Duodenal mucosa (tissue), 2 donors: ENCODE measurements around the gene DBH.

ENCODE experiments used
- H3K27ac ChIP-seq: one replicate; pipeline ENCODE4 v1.7.0; 2013; ENCODE audit warnings: low read depth, low read length
- H3K27me3 ChIP-seq, 2 donors: one replicate each; pipeline ENCODE4 v1.7.0; 2013; ENCODE audit warnings: low read length in 2 of 2, control low read depth in 1 of 2; ENCODE audit not compliant: insufficient read depth in 2 of 2, control insufficient read depth in 1 of 2
- H3K36me3 ChIP-seq, 2 donors: one replicate each; pipeline ENCODE4 v1.7.0; 2013; ENCODE audit warnings: low read length in 2 of 2, control low read depth in 1 of 2; ENCODE audit not compliant: insufficient read depth in 2 of 2, control insufficient read depth in 1 of 2
- H3K4me1 ChIP-seq, 2 donors: one replicate each; pipeline ENCODE4 v1.7.0; 2013; ENCODE audit warnings: low read length in 2 of 2, control low read depth in 1 of 2; ENCODE audit not compliant: insufficient read depth in 2 of 2, control insufficient read depth in 1 of 2
- H3K4me3 ChIP-seq, 2 donors: one replicate each; pipeline ENCODE4 v1.7.0; 2013; ENCODE audit warnings: low read length in 2 of 2, low read depth in 1 of 2
- H3K9ac ChIP-seq, 2 donors: one replicate each; pipeline ENCODE4 v1.7.0; 2013; ENCODE audit warnings: low read length in 2 of 2, low read depth in 1 of 2
- H3K9me3 ChIP-seq, 2 donors: one replicate each; pipeline ENCODE4 v1.7.0; 2013; ENCODE audit warnings: low read length in 2 of 2, control low read depth in 1 of 2; ENCODE audit not compliant: control insufficient read depth in 1 of 2

DBH gene

DNA sequence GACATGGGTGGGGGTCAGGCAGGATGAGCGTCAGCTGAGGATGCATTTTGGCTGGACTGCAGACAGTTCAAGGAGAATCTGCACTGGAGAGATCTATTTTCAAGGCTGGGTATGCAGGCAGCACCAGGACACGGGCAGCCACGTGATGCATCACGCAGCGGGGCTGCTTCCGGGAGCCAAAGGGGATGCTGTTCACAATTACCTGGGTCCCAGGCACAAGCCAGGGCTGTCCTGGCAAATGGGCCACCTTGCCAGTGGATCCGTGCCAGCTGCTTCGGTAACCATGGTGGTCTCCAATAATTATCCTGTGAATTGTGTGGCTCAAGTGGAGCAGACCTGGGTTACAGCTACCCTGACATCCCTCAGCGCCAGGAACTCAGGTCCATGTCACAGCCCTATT is 17.5 kb downstream of the DBH start:
- Histone ChIP-seq H3K9ac (no peak overlapping the region), H3K27me3 (peaks cover 24 to 28% of the 10 kb centered on the region in 2 donors), H3K9me3 (no peaks in the 10 kb centered on the region)

DNA sequence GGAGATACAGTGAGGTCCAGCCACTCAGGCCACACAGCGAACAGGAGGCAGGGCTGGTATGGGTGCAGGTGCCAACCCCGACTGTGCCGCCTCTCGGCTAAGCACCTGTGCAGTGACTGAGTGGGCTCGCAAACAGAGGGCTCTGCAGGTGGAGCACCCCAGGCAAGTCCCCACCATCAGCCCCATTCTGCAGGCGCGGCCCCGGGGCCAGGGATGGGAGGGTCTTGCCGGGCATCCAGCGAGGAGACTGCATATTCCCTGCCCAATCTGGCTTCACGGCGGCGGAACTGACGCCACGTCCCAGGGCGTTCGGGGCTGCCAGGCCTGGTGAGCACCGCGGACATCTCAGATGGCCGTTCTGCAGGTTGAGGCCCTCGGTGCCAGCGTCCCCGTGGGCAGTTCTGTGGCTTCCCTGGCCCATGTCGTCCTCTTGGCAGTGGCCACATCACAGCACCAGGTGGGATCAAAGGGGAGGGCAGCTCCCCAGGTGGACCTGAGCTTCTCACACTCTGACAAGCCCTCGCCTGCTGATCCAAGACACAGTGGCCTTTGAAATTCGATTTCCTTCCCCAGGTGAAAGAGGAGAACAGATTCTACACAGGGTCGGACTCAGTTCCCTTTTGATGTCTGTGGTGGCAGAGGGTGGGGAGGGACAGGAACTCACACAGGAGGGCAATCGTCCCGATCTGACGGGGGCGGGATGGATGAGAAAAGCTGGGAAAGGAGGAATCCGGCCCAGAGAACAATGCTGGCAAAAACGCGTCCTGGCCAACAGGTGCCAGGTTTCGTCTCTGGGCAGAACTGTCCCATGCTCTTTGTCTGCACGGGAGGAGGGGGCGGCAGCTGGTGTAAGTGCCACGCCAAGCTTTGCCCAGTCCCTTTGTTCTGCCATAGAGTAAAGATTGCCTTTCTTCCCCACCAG is 18.8 kb downstream of the DBH start:
- Histone ChIP-seq H3K4me3 (no peak overlapping the region), H3K9ac (no peak overlapping the region), H3K27me3 (peaks cover 34% of the 10 kb centered on the region in 2 donors), H3K36me3 (no peaks in the 10 kb centered on the region), H3K27ac (no peak overlapping the region), H3K4me1 (peaks cover 6 to 11% of the 10 kb centered on the region in 2 donors), H3K9me3 (no peaks in the 10 kb centered on the region)

More for the DNA sequence above, 17.5 kb downstream of the DBH start:
- no peak overlapping the region for H3K4me3 ChIP-seq
- H3K4me1 ChIP-seq: peaks cover 0 to 4% of the 10 kb centered on the region in 2 donors
- H3K27ac ChIP-seq: no peak overlapping the region
- H3K36me3 ChIP-seq: no peaks in the 10 kb centered on the region

DNA sequence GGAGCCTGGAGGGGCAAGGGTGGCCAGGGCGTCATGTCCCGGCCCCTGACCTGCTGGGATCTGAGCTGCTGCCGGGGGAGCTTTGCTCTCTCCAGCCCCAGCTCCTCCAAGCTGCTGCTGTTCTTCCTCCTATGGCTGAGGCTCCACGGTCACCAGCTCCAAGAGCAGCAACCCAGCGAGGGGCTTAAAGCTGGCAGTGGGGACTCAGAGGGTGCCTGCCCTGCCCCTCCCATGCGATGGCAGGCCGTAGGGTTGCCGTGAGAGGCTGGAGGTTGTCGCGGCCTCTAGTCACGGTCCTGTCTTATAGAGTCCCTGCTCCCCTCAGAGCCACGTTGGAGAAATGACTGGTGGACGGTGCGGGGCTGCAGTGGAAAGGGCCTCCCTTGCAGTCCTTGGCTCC is 19.5 kb downstream of the DBH start:
- no peaks in the 10 kb centered on the region for H3K36me3 ChIP-seq
- no peak overlapping the region for H3K27ac ChIP-seq
- no peaks in the 10 kb centered on the region for H3K9me3 ChIP-seq
- H3K27me3 ChIP-seq: peaks cover 37 to 39% of the 10 kb centered on the region in 2 donors
- no peak overlapping the region for H3K4me3 ChIP-seq
- H3K9ac ChIP-seq: no peak overlapping the region
- peaks cover 6 to 11% of the 10 kb centered on the region in 2 donors for H3K4me1 ChIP-seq

DNA sequence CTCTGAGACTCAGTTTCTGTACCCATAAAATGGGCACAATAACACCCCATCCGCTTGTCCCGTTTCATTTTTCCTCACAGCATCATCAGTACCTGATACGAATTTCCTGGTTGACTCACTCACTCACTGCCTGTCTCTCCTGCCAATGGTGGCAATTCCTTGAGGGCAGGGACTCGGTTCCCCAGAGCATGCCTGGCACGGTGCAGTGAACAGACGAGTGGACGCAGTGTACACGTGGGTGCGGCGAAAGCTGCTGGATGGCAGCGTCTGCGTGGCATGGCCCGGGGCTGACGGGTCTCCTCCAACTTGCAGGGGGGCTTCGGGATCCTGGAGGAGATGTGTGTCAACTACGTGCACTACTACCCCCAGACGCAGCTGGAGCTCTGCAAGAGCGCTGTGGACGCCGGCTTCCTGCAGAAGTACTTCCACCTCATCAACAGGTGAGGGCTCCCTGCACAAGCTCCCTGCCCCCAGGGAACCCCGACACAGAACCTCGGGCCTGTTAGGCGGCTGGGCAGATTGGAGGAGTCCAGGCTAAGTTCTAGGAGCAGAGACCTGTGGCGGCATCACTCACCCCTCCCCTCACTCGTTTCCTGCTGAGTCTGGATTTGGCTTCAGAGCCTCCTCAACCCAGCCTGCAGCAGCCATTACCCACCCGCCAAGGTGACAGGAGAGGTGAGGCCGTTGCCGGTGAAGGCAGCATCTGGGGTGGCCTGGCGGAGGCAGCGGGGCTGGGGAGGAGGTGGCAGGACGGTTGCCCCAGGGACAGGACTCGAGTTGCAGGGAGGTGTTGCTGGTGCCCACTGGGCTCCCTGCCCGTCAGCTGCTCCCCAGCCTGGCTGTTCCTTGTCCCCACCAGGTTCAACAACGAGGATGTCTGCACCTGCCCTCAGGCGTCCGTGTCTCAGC is 20.3 kb downstream of the DBH start:
- no peak overlapping the region for H3K4me3 ChIP-seq
- no peaks in the 10 kb centered on the region for H3K36me3 ChIP-seq
- H3K27me3 ChIP-seq: peaks cover 37 to 39% of the 10 kb centered on the region in 2 donors
- H3K4me1 ChIP-seq: peaks cover 6 to 11% of the 10 kb centered on the region in 2 donors
- H3K9ac ChIP-seq: no peak overlapping the region
- no peaks in the 10 kb centered on the region for H3K9me3 ChIP-seq
- no peak overlapping the region for H3K27ac ChIP-seq

DNA sequence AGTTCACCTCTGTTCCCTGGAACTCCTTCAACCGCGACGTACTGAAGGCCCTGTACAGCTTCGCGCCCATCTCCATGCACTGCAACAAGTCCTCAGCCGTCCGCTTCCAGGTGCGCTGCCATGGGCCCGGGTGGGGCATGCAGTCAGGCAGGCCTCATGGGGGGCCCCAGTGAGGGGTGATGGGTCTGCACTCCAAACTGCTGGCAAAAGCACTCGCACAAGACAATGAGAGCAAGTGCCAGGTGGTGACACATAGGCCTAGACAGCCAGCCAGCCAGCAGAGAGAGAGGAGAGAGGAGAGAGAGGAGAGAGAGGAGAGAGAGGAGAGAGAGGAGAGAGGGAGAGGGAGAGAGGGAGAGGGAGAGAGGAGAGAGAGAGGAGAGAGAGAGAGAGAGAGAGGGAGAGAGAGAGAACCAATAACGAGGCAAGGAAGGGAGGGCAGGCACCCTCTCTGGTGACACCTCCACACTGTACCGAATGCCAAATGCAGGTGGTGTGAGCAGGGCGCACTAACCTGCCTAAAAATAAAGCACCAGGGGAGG is 21.0 kb downstream of the DBH start:
- no peak overlapping the region for H3K4me3 ChIP-seq
- no peaks in the 10 kb centered on the region for H3K9me3 ChIP-seq
- H3K9ac ChIP-seq: no peak overlapping the region
- peaks cover 6 to 11% of the 10 kb centered on the region in 2 donors for H3K4me1 ChIP-seq
- no peaks in the 10 kb centered on the region for H3K36me3 ChIP-seq
- H3K27ac ChIP-seq: no peak overlapping the region
- peaks cover 37 to 39% of the 10 kb centered on the region in 2 donors for H3K27me3 ChIP-seq

DNA sequence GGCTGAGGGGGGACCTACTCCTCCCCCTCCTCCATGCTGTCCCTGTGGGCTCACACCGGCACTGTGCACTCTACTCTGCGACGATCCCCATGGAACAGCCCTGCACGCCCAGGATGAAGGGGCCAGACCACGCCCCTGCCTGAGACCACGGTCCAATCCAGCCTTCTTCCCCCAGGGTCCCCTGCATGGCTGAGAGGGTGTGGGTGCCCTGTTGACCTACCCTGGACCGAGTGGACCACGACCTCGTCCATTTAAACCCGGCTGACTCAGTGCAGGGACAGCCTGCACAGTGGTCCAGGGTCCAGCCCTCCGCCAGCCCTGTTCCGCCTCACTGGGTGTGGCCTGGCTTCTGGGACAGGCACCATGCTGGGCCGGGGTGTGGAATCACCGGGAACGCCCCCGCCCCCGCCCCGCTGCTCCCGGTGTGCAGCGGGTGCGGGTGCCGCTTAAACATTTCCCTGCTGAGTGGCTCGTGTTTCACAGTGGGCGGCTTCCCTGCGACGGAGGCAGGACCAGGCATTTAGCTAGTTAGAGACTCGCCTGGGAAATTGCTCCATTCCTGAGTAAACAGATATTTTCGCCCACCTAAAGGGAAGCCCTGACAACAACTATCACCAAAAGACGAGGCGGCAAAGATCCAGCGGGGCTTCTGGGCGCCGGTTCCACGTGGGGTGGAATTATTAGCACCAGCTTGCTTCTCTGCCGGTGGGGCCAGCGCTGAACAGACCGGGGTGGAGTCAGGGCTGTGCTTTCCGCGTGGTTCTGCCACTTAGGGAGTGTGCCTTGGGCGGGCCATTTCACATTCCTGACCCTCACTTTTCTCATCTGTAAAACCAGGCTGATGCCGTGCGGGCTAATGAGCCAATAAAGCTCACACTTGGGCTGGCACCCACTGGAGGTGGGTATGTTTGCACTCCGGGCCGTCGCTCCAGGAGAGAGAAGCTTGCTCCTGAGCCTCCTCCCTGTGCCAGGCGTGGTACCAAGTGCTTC is 22.6 kb downstream of the DBH start:
- no peaks in the 10 kb centered on the region for H3K36me3 ChIP-seq
- peaks cover 6 to 11% of the 10 kb centered on the region in 2 donors for H3K4me1 ChIP-seq
- H3K27ac ChIP-seq: no peak overlapping the region
- no peak overlapping the region for H3K9ac ChIP-seq
- H3K4me3 ChIP-seq: peak overlapping the region in 1 of 2 donors; percentile 40
- H3K9me3 ChIP-seq: no peaks in the 10 kb centered on the region
- H3K27me3 ChIP-seq: peaks cover 35 to 39% of the 10 kb centered on the region in 2 donors

DNA sequence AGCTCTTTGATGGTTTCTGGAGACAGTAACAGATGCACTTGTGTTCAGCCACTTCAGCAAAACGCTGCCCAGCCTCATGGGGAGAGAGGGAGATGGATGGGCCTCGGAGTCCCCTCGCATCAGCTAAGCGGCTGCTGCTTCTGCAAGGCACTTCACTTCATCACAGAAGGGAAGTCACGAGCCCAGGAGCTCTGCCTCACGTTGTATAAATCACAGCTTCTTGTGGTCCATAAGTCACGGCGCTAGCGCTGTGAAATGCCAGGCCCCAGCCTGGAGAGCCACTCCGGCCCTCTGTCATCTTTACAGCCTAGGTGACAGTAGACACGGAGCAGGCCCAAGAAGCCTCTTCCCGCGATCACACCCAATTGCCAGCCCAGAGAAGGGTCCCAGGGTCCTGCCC is 23.4 kb downstream of the DBH start:
- H3K36me3 ChIP-seq: no peaks in the 10 kb centered on the region
- no peak overlapping the region for H3K27ac ChIP-seq
- H3K9me3 ChIP-seq: no peaks in the 10 kb centered on the region
- peaks cover 6 to 11% of the 10 kb centered on the region in 2 donors for H3K4me1 ChIP-seq
- H3K9ac ChIP-seq: no peak overlapping the region
- H3K4me3 ChIP-seq: no peak overlapping the region
- H3K27me3 ChIP-seq: peaks cover 31 to 35% of the 10 kb centered on the region in 2 donors

DNA sequence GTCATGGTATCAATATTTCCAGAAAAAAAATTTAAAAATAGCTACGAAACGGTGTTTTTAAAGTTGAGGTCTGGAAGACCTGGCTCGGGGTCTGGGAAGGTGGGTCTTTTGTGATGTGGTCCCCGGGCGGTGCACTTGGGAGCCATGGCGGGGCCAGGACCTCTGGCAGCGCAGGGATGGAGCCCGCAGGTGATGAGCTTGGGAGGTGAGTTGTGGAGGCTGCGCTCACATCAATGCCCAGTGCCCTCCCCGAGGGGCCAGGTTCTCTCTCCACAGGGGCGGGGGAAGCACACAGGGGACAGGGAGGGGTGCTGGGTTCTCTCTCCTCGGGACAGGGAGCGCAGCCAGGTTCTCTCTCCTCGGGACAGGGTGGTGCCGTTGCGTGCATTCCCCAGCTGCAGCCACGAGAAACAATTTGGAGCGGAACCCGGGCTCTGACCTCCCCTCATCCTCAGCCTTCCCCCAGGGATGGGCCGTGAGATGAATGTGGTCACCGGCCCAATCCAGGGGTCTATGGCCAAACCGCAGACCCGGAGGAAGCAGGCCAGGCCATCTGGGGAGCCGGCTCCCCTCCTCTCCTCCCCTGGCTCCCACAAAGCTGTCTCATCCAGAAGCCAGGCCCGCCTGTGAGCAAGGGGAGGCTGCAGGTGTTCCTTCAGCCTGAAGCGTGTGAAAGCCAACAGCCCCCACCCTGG is 25.8 kb downstream of the DBH start:
- Histone ChIP-seq H3K27ac (no peak overlapping the region), H3K9me3 (no peaks in the 10 kb centered on the region), H3K9ac (no peak overlapping the region), H3K36me3 (no peaks in the 10 kb centered on the region), H3K4me3 (no peak overlapping the region), H3K4me1 (peaks cover 6 to 11% of the 10 kb centered on the region in 2 donors), H3K27me3 (peaks cover 14 to 19% of the 10 kb centered on the region in 2 donors)
